CD4-positive, alpha-beta memory T cell (primary cell): ENCODE measurements around the gene ALDH7A1. TPM values are rescaled to one million over a fixed set of nuclear protein-coding genes. Genes with fewer than 3 reads are reported as not detected.

Experiments
- CTCF ChIA-PET: fragments of 350-600 bp; sonication (Branson Sonifier 250); formaldehyde crosslinking; loops from one replicate; lab custom pipeline; 2021; ENCODE audit warnings: inconsistent platforms; ENCODE audit not compliant: partially characterized antibody; lab: Charles Lee
- POLR2A ChIA-PET: fragments of 350-600 bp; sonication (Branson Sonifier 250); formaldehyde crosslinking; loops from one replicate; lab custom pipeline; 2021; ENCODE audit not compliant: partially characterized antibody; lab: Charles Lee
- DNase-seq, 5 donors: peaks; one replicate each; pipeline versions ENCODE4 v3.0.0 to v3.0.0-alpha.2; 2020 to 2022; ENCODE audit warnings: mixed read lengths in 1 of 5
- H3K27ac ChIP-seq: one replicate; pipeline ENCODE4 v1.7.0; 2013; ENCODE audit warnings: low read depth, low read length
- H3K27me3 ChIP-seq: 2 replicates; pipeline ENCODE4 v1.7.0; 2013; ENCODE audit warnings: mild to moderate bottlenecking, low read length, moderate library complexity; ENCODE audit not compliant: insufficient read depth
- H3K36me3 ChIP-seq: 2 replicates; pipeline ENCODE4 v1.7.0; 2013; ENCODE audit warnings: mild to moderate bottlenecking, low read length, moderate library complexity; ENCODE audit not compliant: insufficient read depth
- H3K4me1 ChIP-seq: 2 replicates; pipeline ENCODE4 v1.7.0; 2013; ENCODE audit warnings: mild to moderate bottlenecking, low read length, moderate library complexity; ENCODE audit not compliant: insufficient read depth
- H3K4me3 ChIP-seq, 2 donors: one replicate each; pipeline ENCODE4 v1.7.0; 2013; ENCODE audit warnings: low read length in 2 of 2, mild to moderate bottlenecking in 1 of 2
- H3K9me3 ChIP-seq, 2 donors: one replicate each; pipeline ENCODE4 v1.7.0; 2013; ENCODE audit warnings: low read length in 2 of 2, control low read depth in 1 of 2; ENCODE audit not compliant: control insufficient read depth in 1 of 2
- H3K27ac Mint-ChIP-seq, 7 donors: one replicate each; pipeline ENCODE4 v1.8.0; 2020 to 2021; ENCODE audit warnings: mixed read lengths in 7 of 7, mild to moderate bottlenecking in 6 of 7, inconsistent platforms in 3 of 7, moderate library complexity in 3 of 7
- H3K27me3 Mint-ChIP-seq, 2 donors: one replicate each; pipeline ENCODE4 v1.8.0; 2020 to 2021; ENCODE audit warnings: mixed read lengths in 2 of 2
- H3K36me3 Mint-ChIP-seq, 2 donors: one replicate each; pipeline ENCODE4 v1.8.0; 2020 to 2021; ENCODE audit warnings: mixed read lengths in 2 of 2, inconsistent platforms in 1 of 2, mild to moderate bottlenecking in 1 of 2
- H3K4me1 Mint-ChIP-seq, 4 donors: one replicate each; pipeline ENCODE4 v1.8.0; 2020 to 2021; ENCODE audit warnings: mixed read lengths in 4 of 4, mild to moderate bottlenecking in 1 of 4
- H3K4me3 Mint-ChIP-seq, 8 donors: one replicate each; pipeline ENCODE4 v1.8.0; 2020 to 2021; ENCODE audit warnings: mixed read lengths in 8 of 8, mild to moderate bottlenecking in 7 of 8, moderate library complexity in 6 of 8, inconsistent platforms in 3 of 8
- H3K9me3 Mint-ChIP-seq, 8 donors: one replicate each; pipeline ENCODE4 v1.8.0; 2020 to 2021; ENCODE audit warnings: mixed read lengths in 8 of 8, mild to moderate bottlenecking in 5 of 8, inconsistent platforms in 3 of 8, moderate library complexity in 1 of 8
- intact Hi-C: fragments of 100-400 bp; cut with micrococcal nuclease; formaldehyde crosslinking; loops from one replicate; pipeline ENCODE4 v1.15.1; 2023
- polyA plus RNA-seq, 2 donors: library from polyadenylated mRNA; unstranded; fragments of 300-500 nt; fragmentation: Illumina TruSeq; gene quantifications; one replicate each; pipeline ENCODE4 v1.2.3, GENCODE V29; 2021
- total RNA-seq, 2 experiments: library from RNA; stranded (reverse); gene quantifications; one replicate each; pipeline ENCODE4 v1.2.3, GENCODE V29; 2021

ALDH7A1 gene
- total and polyA plus RNA-seq, 4 experiments from 2014 or later: 1.3 to 4.8 (median 1.8) TPM

DNA sequence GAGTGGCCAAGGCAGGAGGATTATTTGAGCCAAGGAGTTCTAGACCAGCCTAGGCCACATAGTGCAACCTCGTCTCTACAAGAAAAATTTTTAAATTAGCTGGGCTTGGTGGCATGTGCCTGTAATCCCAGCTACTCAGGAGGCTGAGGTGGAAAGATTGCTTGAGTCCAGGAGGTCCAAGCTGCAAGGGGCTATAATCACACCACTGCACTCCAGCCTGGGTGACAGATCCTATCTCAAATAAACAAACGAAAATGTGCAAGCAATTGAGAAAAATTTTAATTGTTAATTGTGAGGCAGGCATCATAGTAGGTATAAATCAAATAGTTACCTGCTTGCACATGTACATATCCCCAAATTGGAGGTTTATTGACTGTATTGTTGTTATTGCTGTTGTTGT, 15.3 kb downstream of the ALDH7A1 start:
- Histone ChIP-seq H3K36me3 (no peaks in the 10 kb centered on the region), H3K27ac (no peak overlapping the region), H3K4me3 (no peak overlapping the region), H3K27me3 (no peaks in the 10 kb centered on the region), H3K4me1 (no peaks in the 10 kb centered on the region), H3K9me3 (no peaks in the 10 kb centered on the region)
- H3K27ac Mint-ChIP-seq: no peak overlapping the region
- DNase-seq: no peak
- H3K4me3 Mint-ChIP-seq: no peak overlapping the region
- POLR2A ChIA-PET: no interaction called here
- CTCF ChIA-PET: no interaction called here
- H3K4me1 Mint-ChIP-seq: no peaks in the 10 kb centered on the region
- H3K9me3 Mint-ChIP-seq: no peaks in the 10 kb centered on the region
- intact Hi-C loops: no loop called here
- H3K27me3 Mint-ChIP-seq: peaks cover 5% of the 10 kb centered on the region in 2 donors
- peaks cover 0 to 3% of the 10 kb centered on the region in 2 donors for H3K36me3 Mint-ChIP-seq

DNA sequence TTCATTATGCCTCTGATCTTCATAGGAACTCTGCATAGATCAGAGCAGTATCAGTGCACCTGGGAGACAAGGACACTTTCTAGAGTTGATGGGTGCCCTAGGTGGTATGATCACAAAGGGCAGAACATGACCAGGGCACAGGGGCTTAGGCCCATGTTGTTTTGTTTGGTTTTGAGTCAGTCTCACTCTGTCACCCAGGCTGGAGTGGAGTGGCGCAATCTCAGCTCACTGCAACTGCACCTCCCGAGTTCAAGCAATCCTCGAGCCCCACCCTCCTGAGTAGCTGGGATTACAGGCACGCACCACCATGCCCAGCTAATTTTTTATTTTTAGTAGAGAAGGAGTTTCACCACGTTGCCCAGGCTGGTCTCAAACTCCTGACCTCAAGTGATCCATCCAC, 17.6 kb downstream of the ALDH7A1 start:
- Mint-ChIP-seq H3K36me3 (peaks cover 0 to 3% of the 10 kb centered on the region in 2 donors), H3K9me3 (no peaks in the 10 kb centered on the region), H3K27ac (no peak overlapping the region), H3K4me1 (no peaks in the 10 kb centered on the region), H3K27me3 (no peaks in the 10 kb centered on the region), H3K4me3 (no peak overlapping the region)
- Histone ChIP-seq H3K36me3 (no peaks in the 10 kb centered on the region), H3K4me1 (no peaks in the 10 kb centered on the region), H3K27ac (no peak overlapping the region), H3K27me3 (no peaks in the 10 kb centered on the region), H3K9me3 (no peaks in the 10 kb centered on the region), H3K4me3 (no peak overlapping the region)
- POLR2A ChIA-PET: no interaction called here
- DNase-seq: no peak
- intact Hi-C loops: no loop called here
- CTCF ChIA-PET: interaction anchor here (1.8 kb wide), 1 partner anchor 238 kb away, joined by 5 read pairs; no protein-coding TSS in a partner anchor

GRCh38 chr5:126576974-126577373, 18.0 kb downstream of the ALDH7A1 start:
- H3K9me3 Mint-ChIP-seq: no peaks in the 10 kb centered on the region
- no peaks in the 10 kb centered on the region for H3K27me3 Mint-ChIP-seq
- DNase-seq: no peak
- Histone ChIP-seq H3K36me3 (no peaks in the 10 kb centered on the region), H3K9me3 (no peaks in the 10 kb centered on the region), H3K4me1 (no peaks in the 10 kb centered on the region), H3K27ac (no peak overlapping the region), H3K27me3 (no peaks in the 10 kb centered on the region), H3K4me3 (no peak overlapping the region)
- ChIA-PET POLR2A (no interaction called here), CTCF (no interaction called here)
- H3K4me1 Mint-ChIP-seq: no peaks in the 10 kb centered on the region
- no peak overlapping the region for H3K27ac Mint-ChIP-seq
- no peak overlapping the region for H3K4me3 Mint-ChIP-seq
- intact Hi-C loops: no loop called here
- H3K36me3 Mint-ChIP-seq: peaks cover 0 to 6% of the 10 kb centered on the region in 2 donors

DNA sequence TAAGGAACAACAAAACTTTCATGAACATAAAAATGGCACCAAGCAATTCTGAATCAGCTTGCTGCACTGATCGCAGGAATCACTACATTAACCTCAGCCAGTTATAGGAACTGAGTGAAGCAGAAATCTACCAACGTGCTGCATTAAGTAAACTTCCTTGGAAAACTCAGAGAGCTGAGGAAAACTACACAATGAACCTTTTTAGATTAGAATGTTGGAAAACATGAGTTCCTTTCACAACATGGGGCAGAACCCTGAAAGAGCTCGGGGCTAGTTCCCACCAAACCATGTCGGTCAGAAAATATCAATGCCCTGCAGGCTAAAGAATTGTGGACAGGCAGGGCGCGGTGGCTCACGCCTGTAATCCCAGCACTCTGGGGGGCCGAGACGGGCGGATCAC, 19.4 kb downstream of the ALDH7A1 start:
- Histone ChIP-seq H3K27me3 (no peaks in the 10 kb centered on the region), H3K9me3 (no peaks in the 10 kb centered on the region), H3K36me3 (no peaks in the 10 kb centered on the region), H3K4me1 (no peaks in the 10 kb centered on the region), H3K27ac (no peak overlapping the region), H3K4me3 (no peak overlapping the region)
- CTCF ChIA-PET: interaction anchor here (1.1 kb wide), 1 partner anchor 25 kb away, joined by 3 read pairs; the partner anchor contains the start of gene PHAX
- Mint-ChIP-seq H3K4me3 (no peak overlapping the region), H3K9me3 (no peaks in the 10 kb centered on the region), H3K4me1 (no peaks in the 10 kb centered on the region), H3K36me3 (peaks cover 0 to 7% of the 10 kb centered on the region in 2 donors), H3K27me3 (peaks cover 0 to 3% of the 10 kb centered on the region in 2 donors), H3K27ac (no peak overlapping the region)
- intact Hi-C loops: no loop called here
- POLR2A ChIA-PET: no interaction called here
- no peak for DNase-seq

GRCh38 chr5:126568206-126568755, 26.7 kb downstream of the ALDH7A1 start:
- H3K4me3 ChIP-seq: no peak overlapping the region
- intact Hi-C loops: no loop called here
- H3K27ac ChIP-seq: no peak overlapping the region
- no peaks in the 10 kb centered on the region for H3K4me1 ChIP-seq
- no peaks in the 10 kb centered on the region for H3K4me1 Mint-ChIP-seq
- no peak overlapping the region for H3K27ac Mint-ChIP-seq
- H3K27me3 ChIP-seq: no peaks in the 10 kb centered on the region
- no peaks in the 10 kb centered on the region for H3K36me3 ChIP-seq
- no peak overlapping the region for H3K4me3 Mint-ChIP-seq
- peaks cover 0 to 8% of the 10 kb centered on the region in 2 donors for H3K36me3 Mint-ChIP-seq
- peaks cover 0 to 4% of the 10 kb centered on the region in 2 donors for H3K27me3 Mint-ChIP-seq
- DNase-seq: no peak
- H3K9me3 Mint-ChIP-seq: no peaks in the 10 kb centered on the region
- ChIA-PET CTCF (interaction anchor here (0.6 kb wide), 1 partner anchor 32 kb away, joined by 3 read pairs; no protein-coding TSS in a partner anchor), POLR2A (no interaction called here)
- no peaks in the 10 kb centered on the region for H3K9me3 ChIP-seq

GRCh38 chr5:126562823-126563222, 32.2 kb downstream of the ALDH7A1 start:
- no peak for DNase-seq
- no peaks in the 10 kb centered on the region for H3K36me3 ChIP-seq
- no peaks in the 10 kb centered on the region for H3K27me3 ChIP-seq
- Mint-ChIP-seq H3K27ac (no peak overlapping the region), H3K4me3 (no peak overlapping the region), H3K9me3 (no peaks in the 10 kb centered on the region), H3K27me3 (no peaks in the 10 kb centered on the region), H3K36me3 (peaks cover 0 to 4% of the 10 kb centered on the region in 2 donors), H3K4me1 (no peaks in the 10 kb centered on the region)
- H3K27ac ChIP-seq: no peak overlapping the region
- no peak overlapping the region for H3K4me3 ChIP-seq
- H3K9me3 ChIP-seq: no peaks in the 10 kb centered on the region
- ChIA-PET POLR2A (no interaction called here), CTCF (interaction anchor here (0.6 to 1.0 kb wide), 2 partner anchors 24 to 238 kb away, joined by 3 to 4 read pairs; no protein-coding TSS in a partner anchor)
- no peaks in the 10 kb centered on the region for H3K4me1 ChIP-seq
- intact Hi-C loops: no loop called here

GRCh38 chr5:126561908-126562307, 33.1 kb downstream of the ALDH7A1 start:
- Mint-ChIP-seq H3K36me3 (peaks cover 0 to 4% of the 10 kb centered on the region in 2 donors), H3K27ac (no peak overlapping the region), H3K4me1 (no peaks in the 10 kb centered on the region), H3K9me3 (no peaks in the 10 kb centered on the region), H3K27me3 (no peaks in the 10 kb centered on the region), H3K4me3 (no peak overlapping the region)
- DNase-seq: no peak
- Histone ChIP-seq H3K27ac (no peak overlapping the region), H3K36me3 (no peaks in the 10 kb centered on the region), H3K4me3 (no peak overlapping the region), H3K4me1 (no peaks in the 10 kb centered on the region), H3K9me3 (no peaks in the 10 kb centered on the region), H3K27me3 (no peaks in the 10 kb centered on the region)
- ChIA-PET CTCF (no interaction called here), POLR2A (no interaction called here)
- intact Hi-C loops: no loop called here
